Measurements from ENCODE around the gene HSPB9. TPM values are rescaled to one million over a fixed set of nuclear protein-coding genes. Genes with fewer than 3 reads are reported as not detected.
A peak's percentile ranks its signal among the peaks of the same experiment; 100 is the strongest.

The HSPB9 gene
- total RNA-seq, 1 donor, result not detected

DNA sequence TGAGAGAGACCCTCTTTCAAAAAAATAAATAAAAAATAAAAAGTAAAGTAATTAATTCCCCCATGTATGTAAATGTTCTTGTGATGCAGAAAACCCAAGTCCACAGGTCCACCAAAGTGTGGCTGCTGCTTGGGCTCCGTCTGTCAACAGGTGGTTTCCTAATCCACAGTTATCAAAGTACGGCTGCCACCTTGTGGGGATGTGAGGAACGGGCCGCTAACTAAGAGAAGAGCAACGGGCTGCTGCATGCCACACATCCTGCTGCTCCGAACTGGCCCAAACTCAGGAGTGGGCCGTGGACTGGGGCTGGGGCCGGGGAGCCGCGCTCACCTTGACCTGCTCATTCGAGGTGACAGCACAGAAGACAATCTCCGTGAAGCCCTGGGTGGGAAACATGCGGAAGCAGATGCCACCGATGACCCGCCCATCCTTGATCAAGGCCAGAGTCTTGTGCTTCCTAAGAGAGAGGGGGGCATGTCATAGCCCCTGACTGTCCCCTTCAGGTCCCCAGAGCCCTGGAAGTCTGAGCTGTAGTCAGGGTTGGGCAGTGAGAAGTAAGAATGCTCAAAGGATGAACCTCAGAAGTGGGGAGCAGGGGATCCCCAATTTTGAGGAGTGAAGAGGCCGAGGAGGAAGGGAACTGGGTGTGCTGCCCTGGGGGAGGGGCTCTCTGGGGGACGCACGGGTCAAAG, 5.8 kb upstream of the HSPB9 start:
- DNase-seq (ENCODE audit: low read depth), result peak; percentile 83
- TF ChIP-seq, protein P1, sequence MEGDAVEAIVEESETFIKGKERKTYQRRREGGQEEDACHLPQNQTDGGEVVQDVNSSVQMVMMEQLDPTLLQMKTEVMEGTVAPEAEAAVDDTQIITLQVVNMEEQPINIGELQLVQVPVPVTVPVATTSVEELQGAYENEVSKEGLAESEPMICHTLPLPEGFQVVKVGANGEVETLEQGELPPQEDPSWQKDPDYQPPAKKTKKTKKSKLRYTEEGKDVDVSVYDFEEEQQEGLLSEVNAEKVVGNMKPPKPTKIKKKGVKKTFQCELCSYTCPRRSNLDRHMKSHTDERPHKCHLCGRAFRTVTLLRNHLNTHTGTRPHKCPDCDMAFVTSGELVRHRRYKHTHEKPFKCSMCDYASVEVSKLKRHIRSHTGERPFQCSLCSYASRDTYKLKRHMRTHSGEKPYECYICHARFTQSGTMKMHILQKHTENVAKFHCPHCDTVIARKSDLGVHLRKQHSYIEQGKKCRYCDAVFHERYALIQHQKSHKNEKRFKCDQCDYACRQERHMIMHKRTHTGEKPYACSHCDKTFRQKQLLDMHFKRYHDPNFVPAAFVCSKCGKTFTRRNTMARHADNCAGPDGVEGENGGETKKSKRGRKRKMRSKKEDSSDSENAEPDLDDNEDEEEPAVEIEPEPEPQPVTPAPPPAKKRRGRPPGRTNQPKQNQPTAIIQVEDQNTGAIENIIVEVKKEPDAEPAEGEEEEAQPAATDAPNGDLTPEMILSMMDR (IDR thresholded peaks at IDR 0.05; ENCODE audit: insufficient read depth, low read length), result peak; percentile 80
- no peak overlapping the region for H3K4me3 ChIP-seq (ENCODE audit: low read depth, low read length)

DNA sequence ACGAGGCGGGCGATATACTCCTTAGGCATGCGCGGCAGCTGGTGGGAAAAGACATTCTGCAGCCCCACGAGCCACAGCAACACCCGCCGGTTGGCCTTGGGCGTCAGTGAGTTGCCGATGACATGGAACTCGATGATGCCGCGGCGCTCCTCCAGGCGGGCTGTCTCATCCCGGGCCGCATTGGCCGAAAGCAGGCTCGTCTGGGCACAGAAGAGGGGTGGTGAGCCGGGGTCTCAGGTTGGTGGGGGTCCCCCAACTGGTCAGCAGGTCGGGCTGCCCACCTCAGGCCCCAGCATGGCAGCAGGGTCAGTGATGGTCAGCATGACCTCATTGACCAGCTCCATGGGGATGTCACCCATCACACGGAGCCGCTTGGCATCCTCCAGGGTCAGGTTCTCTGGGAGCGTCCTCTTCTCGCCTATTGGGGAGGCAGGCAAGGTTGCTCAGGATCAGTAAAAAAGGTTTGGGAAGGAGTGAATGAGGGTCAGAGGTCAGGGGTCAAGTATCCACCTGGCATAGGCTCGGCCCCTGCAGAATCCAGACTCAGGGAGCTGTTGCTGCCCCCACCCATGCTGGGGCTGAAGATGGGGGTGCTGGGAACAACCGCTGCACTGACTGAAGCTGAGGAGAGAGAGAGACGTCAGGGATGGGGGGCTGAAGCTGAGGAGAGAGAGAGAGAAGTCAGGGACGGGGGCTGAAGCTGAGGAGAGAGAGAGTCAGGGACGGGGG, 5.0 kb upstream of the HSPB9 start:
- no peak overlapping the region for H3K4me3 ChIP-seq (ENCODE audit: low read depth, low read length)
- TF ChIP-seq, protein P1 (IDR thresholded peaks at IDR 0.05; ENCODE audit: insufficient read depth, low read length), result no peak
- no peak for DNase-seq (ENCODE audit: low read depth)

DNA sequence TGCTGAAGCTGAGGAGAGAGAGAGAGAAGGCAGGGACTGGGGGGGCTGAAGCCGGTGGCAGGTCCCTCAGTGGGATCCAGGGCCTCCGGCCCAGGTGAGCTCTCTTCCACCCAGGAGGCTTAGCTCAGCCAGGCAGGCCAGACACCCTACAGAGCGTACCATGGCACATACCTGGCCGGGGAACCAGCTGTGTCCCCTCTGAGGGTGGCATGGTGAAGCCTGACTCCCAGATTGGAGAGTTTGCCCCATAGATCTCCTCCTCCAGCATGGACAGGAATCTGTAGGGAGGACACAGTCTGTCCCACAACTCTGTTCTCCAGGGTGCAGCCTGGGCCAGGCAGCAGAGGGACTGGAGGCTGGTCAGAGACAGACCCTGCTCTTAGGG, 4.5 kb upstream of the HSPB9 start:
- no peak for DNase-seq (ENCODE audit: low read depth)
- H3K4me3 ChIP-seq (ENCODE audit: low read depth, low read length), result no peak overlapping the region
- TF ChIP-seq, protein P1 (IDR thresholded peaks at IDR 0.05; ENCODE audit: insufficient read depth, low read length), result no peak

DNA sequence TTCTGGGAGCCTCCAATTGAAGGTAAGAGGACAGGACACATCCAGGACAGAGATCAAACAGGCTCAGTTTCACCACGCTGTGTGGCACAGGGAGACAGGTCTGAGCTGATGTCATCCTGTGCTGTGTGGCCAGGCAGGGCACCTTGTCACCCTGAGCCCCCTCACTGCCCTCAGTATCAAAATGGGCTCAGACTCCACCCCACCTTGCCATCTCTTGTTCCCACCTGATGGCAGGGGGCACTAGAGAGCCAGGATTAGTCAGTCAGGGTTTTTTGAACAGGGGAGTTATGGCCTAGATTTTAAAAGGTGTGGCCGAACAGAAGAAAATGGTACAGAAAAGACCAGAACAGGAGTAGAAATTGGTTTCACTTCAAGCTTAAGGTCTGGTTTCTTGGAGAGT, 4.1 kb upstream of the HSPB9 start:
- TF ChIP-seq, protein P1 (IDR thresholded peaks at IDR 0.05; ENCODE audit: insufficient read depth, low read length), result peak; percentile 49
- DNase-seq (ENCODE audit: low read depth), result peak; percentile 23
- no peak overlapping the region for H3K4me3 ChIP-seq (ENCODE audit: low read depth, low read length)

DNA sequence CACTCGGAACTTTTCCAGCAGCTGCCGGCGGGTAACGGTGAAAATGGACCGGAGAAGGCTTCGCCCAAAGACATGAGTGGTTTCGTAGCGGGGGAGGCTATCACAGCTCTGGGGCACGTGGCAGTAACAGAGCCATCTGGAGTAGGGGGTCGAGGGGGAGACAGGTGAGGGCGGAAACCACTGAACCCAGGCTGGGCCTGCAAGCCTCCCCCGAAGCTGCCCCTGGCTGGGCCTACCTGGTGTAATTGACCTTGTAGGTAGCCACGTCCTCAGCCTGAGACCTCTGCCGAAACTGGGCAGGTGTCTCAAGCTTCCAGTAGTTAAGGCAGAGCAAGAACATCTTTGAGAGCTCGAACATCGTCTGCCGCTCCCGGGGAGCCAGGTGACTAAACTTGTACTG, 3.3 kb upstream of the HSPB9 start:
- no peak overlapping the region for H3K4me3 ChIP-seq (ENCODE audit: low read depth, low read length)
- no peak for DNase-seq (ENCODE audit: low read depth)

DNA sequence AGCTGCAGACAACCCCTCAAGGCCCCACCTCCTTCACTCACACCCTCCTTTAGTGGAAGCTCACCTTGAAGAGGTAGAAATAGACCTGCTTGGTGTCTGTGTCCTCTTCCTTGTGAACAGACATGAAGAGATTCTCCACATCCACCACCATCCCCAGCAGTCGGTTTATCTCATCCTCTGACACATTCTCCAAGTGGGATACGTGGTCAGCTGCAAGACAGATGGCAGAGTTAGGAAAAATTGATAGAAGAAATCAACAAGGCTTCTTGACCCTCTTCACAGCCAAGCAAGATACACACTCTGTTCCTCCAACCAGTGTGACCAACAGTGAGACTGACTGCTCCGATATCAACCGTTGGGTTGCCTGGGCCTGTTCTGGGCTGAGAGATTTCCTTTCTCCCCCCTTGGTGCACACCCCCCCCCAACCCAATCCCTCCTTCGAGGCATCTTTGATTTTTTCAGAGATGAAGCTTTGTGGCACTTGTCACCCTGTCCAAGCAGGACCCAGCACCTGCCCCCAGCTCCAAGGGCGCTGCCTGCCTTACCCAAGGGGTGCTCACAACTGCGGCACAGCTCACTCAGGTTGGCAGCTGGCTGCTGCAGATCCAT, 2.3 kb upstream of the HSPB9 start:
- H3K4me3 ChIP-seq (ENCODE audit: low read depth, low read length), result peak overlapping the region; percentile 66
- TF ChIP-seq, protein P1 (IDR thresholded peaks at IDR 0.05; ENCODE audit: insufficient read depth, low read length), result no peak
- no peak for DNase-seq (ENCODE audit: low read depth)

More for the DNA sequence above, 3.3 kb upstream of the HSPB9 start:
- TF ChIP-seq, protein P1 (IDR thresholded peaks at IDR 0.05; ENCODE audit: insufficient read depth, low read length), result no peak
